ENCODE measurements around the gene GSTK1.
"Not testable (repeated sequence)": the region's sequence is repeated elsewhere in the genome, so short reads cannot be mapped to it uniquely, and the experiment has no call there.

The GSTK1 gene

GRCh38 chr7:143289888-143290287 is 26.6 kb downstream of the GSTK1 start:
- H4K8ac ChIP-seq (ENCODE audit: low read depth, low read length); H3K14ac ChIP-seq (ENCODE audit: low read length); H2BK5ac ChIP-seq (ENCODE audit: low read length); H2BK15ac ChIP-seq (ENCODE audit: low read length); H2AFZ ChIP-seq (ENCODE audit: low read length); H3K27ac ChIP-seq (replicated peaks; ENCODE audit: low read length); H2AK5ac ChIP-seq (ENCODE audit: low read depth, low read length); H3K4ac ChIP-seq (ENCODE audit: low read length); H4K91ac ChIP-seq (ENCODE audit: low read depth, low read length, poor library complexity); H3K79me1 ChIP-seq (ENCODE audit: low read depth, low read length); H2BK120ac ChIP-seq (ENCODE audit: low read depth, low read length); H2BK12ac ChIP-seq (ENCODE audit: low read length); H3K23ac ChIP-seq (ENCODE audit: low read depth, low read length, poor library complexity); H3K4me2 ChIP-seq (ENCODE audit: insufficient read depth, low read length, poor library complexity, severe bottlenecking); H3K9ac ChIP-seq (ENCODE audit: low read depth, low read length, poor library complexity); DNase-seq (ENCODE audit: low spot score); H3K18ac ChIP-seq (ENCODE audit: low read length); H3K27me3 ChIP-seq (ENCODE audit: control insufficient read depth in 3 of 3, insufficient read depth in 3 of 3, low read depth in 1 of 3, low read length in 3 of 3): not testable (repeated sequence)
- peaks cover 12 to 15% of the 10 kb centered on the region in 2 donors for H3K4me1 ChIP-seq (ENCODE audit: control insufficient read depth in 2 of 2, insufficient read depth in 1 of 2, low read depth in 1 of 2, low read length in 2 of 2)
- WGBS, 2 donors (ENCODE audit: extremely low coverage in 2 of 2, insufficient read length in 2 of 2, insufficient replicate concordance in 1 of 2): no CpG with 5 or more reads among the region's 4 CpGs
- peaks cover 23 to 55% of the 10 kb centered on the region in 2 donors for H3K36me3 ChIP-seq (replicated peaks in 1 of 2; ENCODE audit: control insufficient read depth in 2 of 2, insufficient read depth in 2 of 2, low read length in 2 of 2)
- H3K9me3 ChIP-seq (replicated peaks in 1 of 2; ENCODE audit: control insufficient read depth in 2 of 2, insufficient read depth in 1 of 2, low read depth in 1 of 2, low read length in 2 of 2): peaks cover 6 to 14% of the 10 kb centered on the region in 2 donors
- H3K4me3 ChIP-seq (ENCODE audit: low read length in 2 of 2): peak overlapping the region in 1 of 2 donors; percentile 60

- peaks cover 10 to 12% of the 10 kb centered on the region in 2 donors for H3K4me1 ChIP-seq (ENCODE audit: control insufficient read depth in 2 of 2, insufficient read depth in 1 of 2, low read depth in 1 of 2, low read length in 2 of 2)
- H3K23ac ChIP-seq (ENCODE audit: low read depth, low read length, poor library complexity): no peak overlapping the region
- peaks cover 6 to 14% of the 10 kb centered on the region in 2 donors for H3K9me3 ChIP-seq (replicated peaks in 1 of 2; ENCODE audit: control insufficient read depth in 2 of 2, insufficient read depth in 1 of 2, low read depth in 1 of 2, low read length in 2 of 2)
- no peak overlapping the region for H2AFZ ChIP-seq (ENCODE audit: low read length)
- H3K36me3 ChIP-seq (replicated peaks in 1 of 2; ENCODE audit: control insufficient read depth in 2 of 2, insufficient read depth in 2 of 2, low read length in 2 of 2): peaks cover 23 to 59% of the 10 kb centered on the region in 2 donors
- peak overlapping the region; percentile 12 for H3K4me2 ChIP-seq (ENCODE audit: insufficient read depth, low read length, poor library complexity, severe bottlenecking)
- H3K14ac ChIP-seq (ENCODE audit: low read length): no peak overlapping the region
- H3K27me3 ChIP-seq (ENCODE audit: control insufficient read depth in 3 of 3, insufficient read depth in 3 of 3, low read depth in 1 of 3, low read length in 3 of 3): peaks cover 0 to 3% (median 0%) of the 10 kb centered on the region in 3 experiments
- H3K4ac ChIP-seq (ENCODE audit: low read length): no peak overlapping the region
- no peak overlapping the region for H2BK12ac ChIP-seq (ENCODE audit: low read length)
- peak overlapping the region in 1 of 2 donors; percentile 25 for H3K4me3 ChIP-seq (ENCODE audit: low read length in 2 of 2)
- H2BK15ac ChIP-seq (ENCODE audit: low read length): no peak overlapping the region
- no peak overlapping the region for H4K8ac ChIP-seq (ENCODE audit: low read depth, low read length)
- no peak overlapping the region for H3K27ac ChIP-seq (replicated peaks; ENCODE audit: low read length)
- no peak for DNase-seq (ENCODE audit: low spot score)
- peaks cover 5% of the 10 kb centered on the region for H3K79me1 ChIP-seq (ENCODE audit: low read depth, low read length)
- no peak overlapping the region for H2BK120ac ChIP-seq (ENCODE audit: low read depth, low read length)
- H3K18ac ChIP-seq (ENCODE audit: low read length): no peak overlapping the region
- no peak overlapping the region for H2BK5ac ChIP-seq (ENCODE audit: low read length)
- no peak overlapping the region for H3K9ac ChIP-seq (ENCODE audit: low read depth, low read length, poor library complexity)
- no peak overlapping the region for H4K91ac ChIP-seq (ENCODE audit: low read depth, low read length, poor library complexity)
- H2AK5ac ChIP-seq (ENCODE audit: low read depth, low read length): no peak overlapping the region
- WGBS, 2 donors (ENCODE audit: extremely low coverage in 2 of 2, insufficient read length in 2 of 2, insufficient replicate concordance in 1 of 2): no CpG with 5 or more reads among the region's 4 CpGs
Observed at GRCh38 chr7:143290293-143290692, 27.1 kb downstream of the GSTK1 start.

GRCh38 chr7:143292876-143293275 is 29.6 kb downstream of the GSTK1 start:
- H3K23ac ChIP-seq (ENCODE audit: low read depth, low read length, poor library complexity): no peak overlapping the region
- H4K91ac ChIP-seq (ENCODE audit: low read depth, low read length, poor library complexity): no peak overlapping the region
- WGBS, 2 donors (ENCODE audit: extremely low coverage in 2 of 2, insufficient read length in 2 of 2, insufficient replicate concordance in 1 of 2): no CpG with 5 or more reads among the region's 5 CpGs
- no peaks in the 10 kb centered on the region for H3K9me3 ChIP-seq (replicated peaks in 1 of 2; ENCODE audit: control insufficient read depth in 2 of 2, insufficient read depth in 1 of 2, low read depth in 1 of 2, low read length in 2 of 2)
- peaks cover 3 to 9% of the 10 kb centered on the region in 2 donors for H3K4me1 ChIP-seq (ENCODE audit: control insufficient read depth in 2 of 2, insufficient read depth in 1 of 2, low read depth in 1 of 2, low read length in 2 of 2)
- no peak overlapping the region for H2AK5ac ChIP-seq (ENCODE audit: low read depth, low read length)
- no peak overlapping the region for H3K9ac ChIP-seq (ENCODE audit: low read depth, low read length, poor library complexity)
- H3K36me3 ChIP-seq (replicated peaks in 1 of 2; ENCODE audit: control insufficient read depth in 2 of 2, insufficient read depth in 2 of 2, low read length in 2 of 2): peaks cover 29 to 83% of the 10 kb centered on the region in 2 donors
- no peak overlapping the region for H2BK12ac ChIP-seq (ENCODE audit: low read length)
- H2AFZ ChIP-seq (ENCODE audit: low read length): no peak overlapping the region
- no peak overlapping the region for H3K4me3 ChIP-seq (ENCODE audit: low read length in 2 of 2)
- H4K8ac ChIP-seq (ENCODE audit: low read depth, low read length): no peak overlapping the region
- H3K27ac ChIP-seq (replicated peaks; ENCODE audit: low read length): no peak overlapping the region
- H3K27me3 ChIP-seq (ENCODE audit: control insufficient read depth in 3 of 3, insufficient read depth in 3 of 3, low read depth in 1 of 3, low read length in 3 of 3): no peaks in the 10 kb centered on the region
- no peak overlapping the region for H3K14ac ChIP-seq (ENCODE audit: low read length)
- no peak overlapping the region for H3K18ac ChIP-seq (ENCODE audit: low read length)
- H2BK120ac ChIP-seq (ENCODE audit: low read depth, low read length): no peak overlapping the region
- DNase-seq (ENCODE audit: low spot score): no peak
- H3K79me1 ChIP-seq (ENCODE audit: low read depth, low read length): peaks cover 5% of the 10 kb centered on the region
- H2BK15ac ChIP-seq (ENCODE audit: low read length): no peak overlapping the region
- H3K4me2 ChIP-seq (ENCODE audit: insufficient read depth, low read length, poor library complexity, severe bottlenecking): no peak overlapping the region
- H3K4ac ChIP-seq (ENCODE audit: low read length): no peak overlapping the region
- H2BK5ac ChIP-seq (ENCODE audit: low read length): no peak overlapping the region

- Histone ChIP-seq H2BK12ac (ENCODE audit: low read length) (no peak overlapping the region), H3K36me3 (replicated peaks in 1 of 2; ENCODE audit: control insufficient read depth in 2 of 2, insufficient read depth in 2 of 2, low read length in 2 of 2) (peaks cover 44 to 98% of the 10 kb centered on the region in 2 donors), H4K8ac (ENCODE audit: low read depth, low read length) (no peak overlapping the region), H3K27ac (replicated peaks; ENCODE audit: low read length) (no peak overlapping the region), H2BK15ac (ENCODE audit: low read length) (no peak overlapping the region), H3K4me2 (ENCODE audit: insufficient read depth, low read length, poor library complexity, severe bottlenecking) (no peak overlapping the region), H3K9me3 (replicated peaks in 1 of 2; ENCODE audit: control insufficient read depth in 2 of 2, insufficient read depth in 1 of 2, low read depth in 1 of 2, low read length in 2 of 2) (no peaks in the 10 kb centered on the region), H3K18ac (ENCODE audit: low read length) (no peak overlapping the region), H2AK5ac (ENCODE audit: low read depth, low read length) (no peak overlapping the region), H3K4me1 (ENCODE audit: control insufficient read depth in 2 of 2, insufficient read depth in 1 of 2, low read depth in 1 of 2, low read length in 2 of 2) (no peaks in the 10 kb centered on the region), H3K4ac (ENCODE audit: low read length) (no peak overlapping the region), H2AFZ (ENCODE audit: low read length) (no peak overlapping the region), H2BK5ac (ENCODE audit: low read length) (no peak overlapping the region), H3K4me3 (ENCODE audit: low read length in 2 of 2) (no peak overlapping the region), H4K91ac (ENCODE audit: low read depth, low read length, poor library complexity) (no peak overlapping the region), H3K27me3 (ENCODE audit: control insufficient read depth in 3 of 3, insufficient read depth in 3 of 3, low read depth in 1 of 3, low read length in 3 of 3) (no peaks in the 10 kb centered on the region), H2BK120ac (ENCODE audit: low read depth, low read length) (no peak overlapping the region), H3K14ac (ENCODE audit: low read length) (no peak overlapping the region), H3K9ac (ENCODE audit: low read depth, low read length, poor library complexity) (no peak overlapping the region), H3K23ac (ENCODE audit: low read depth, low read length, poor library complexity) (no peak overlapping the region), H3K79me1 (ENCODE audit: low read depth, low read length) (peaks cover 6% of the 10 kb centered on the region)
- no peak for DNase-seq (ENCODE audit: low spot score)
Observed at GRCh38 chr7:143295870-143296269, 32.6 kb downstream of the GSTK1 start.
